DMS153 treated with DMSO at 0.1 percent for 48 hours (cell line): ENCODE results near the gene CNPY1.

Source experiments
- DNase-seq: peaks from one replicate; lab custom pipeline; 2025; ENCODE audit not compliant: unreplicated experiment; lab: John Stamatoyannopoulos, UW

The CNPY1 gene

GRCh38 chr7:155514296-155514695 lies 32.1 kb downstream of the CNPY1 start:
- no peak for DNase-seq

DNA sequence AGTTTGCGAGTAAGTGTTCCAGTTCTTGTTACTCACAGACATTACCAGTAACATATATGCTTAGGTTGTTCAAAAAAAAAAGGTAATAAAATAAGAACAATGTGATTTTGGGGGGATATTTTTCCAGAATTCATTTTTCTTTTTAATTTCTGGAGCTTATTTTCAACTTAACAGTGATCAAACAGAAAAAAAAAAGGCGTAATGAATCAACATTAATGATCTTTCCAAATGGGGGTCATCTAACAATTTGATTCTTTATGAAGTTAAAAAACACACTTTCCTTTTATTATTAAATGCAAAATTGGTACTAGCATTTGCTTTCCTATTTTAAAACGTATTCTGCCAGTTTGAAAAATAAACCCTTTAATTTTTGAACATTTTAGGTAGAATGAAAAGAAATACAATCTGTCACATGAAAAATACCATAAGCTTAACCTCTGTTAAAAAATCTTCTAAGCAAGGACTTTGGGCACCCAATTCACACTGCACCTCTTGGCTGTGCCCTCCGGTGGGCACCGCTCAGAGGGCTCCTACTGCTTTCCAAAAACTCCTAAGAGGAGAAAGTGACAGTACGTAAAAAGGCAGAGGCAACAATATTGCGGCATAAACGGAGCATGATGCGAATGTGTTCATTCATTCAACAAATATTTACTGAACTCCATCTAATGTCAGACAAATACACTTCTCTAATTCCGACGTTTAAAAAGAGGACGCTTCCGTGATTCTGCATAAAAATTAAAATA lies 32.6 kb downstream of the CNPY1 start:
- no peak for DNase-seq

DNA sequence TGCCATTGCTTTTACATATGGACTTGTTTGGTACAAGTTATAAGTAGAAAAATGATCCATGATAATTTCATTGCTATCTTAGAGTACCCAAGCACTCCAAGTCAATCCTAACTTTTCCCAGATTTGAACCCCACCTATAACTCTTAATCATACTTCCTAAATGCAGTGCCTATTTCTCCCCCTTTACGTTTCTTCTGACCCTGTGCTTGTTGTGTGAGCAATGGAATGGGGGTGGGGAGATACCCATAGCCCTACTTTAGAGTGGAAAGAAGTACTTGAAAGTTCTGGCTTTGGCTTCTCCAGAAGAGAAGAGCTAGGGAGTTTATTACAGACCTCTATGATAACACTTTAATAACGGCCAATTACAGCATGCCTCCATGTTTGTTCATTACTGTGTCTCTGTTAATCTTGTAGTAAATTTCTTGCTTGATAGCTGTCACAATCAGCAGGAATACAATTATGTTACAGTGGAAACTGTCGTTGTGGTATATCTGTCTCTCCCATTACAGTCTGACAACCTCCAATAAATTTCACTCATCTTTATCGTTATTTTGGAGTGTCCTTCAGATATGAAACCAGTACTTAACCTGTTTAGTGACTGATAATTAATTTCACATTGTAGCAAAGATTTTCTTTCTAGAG lies 34.0 kb downstream of the CNPY1 start:
- no peak for DNase-seq

DNA sequence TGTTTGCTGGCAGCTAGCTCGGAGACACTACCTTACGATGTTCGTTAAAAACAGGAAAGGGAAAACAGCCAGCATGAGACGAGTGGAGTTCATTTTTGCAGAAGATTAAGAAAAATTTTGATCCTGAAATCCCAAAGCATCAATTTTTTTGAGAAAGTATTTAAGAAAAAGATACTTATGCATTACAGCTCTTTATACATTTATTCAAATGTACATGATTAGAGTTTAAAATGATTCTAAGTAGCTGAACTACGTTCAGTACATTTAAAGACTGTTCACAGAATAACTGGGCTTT lies 34.7 kb downstream of the CNPY1 start:
- no peak for DNase-seq

- no peak for DNase-seq
Observed at GRCh38 chr7:155510975-155511701, 35.2 kb downstream of the CNPY1 start.

- DNase-seq, result peak; percentile 2
Observed at GRCh38 chr7:155509725-155510551, 36.4 kb downstream of the CNPY1 start.

- no peak for DNase-seq
Observed at GRCh38 chr7:155509359-155509724, 37.0 kb downstream of the CNPY1 start.

- no peak for DNase-seq
Observed at GRCh38 chr7:155508376-155509358, 37.7 kb downstream of the CNPY1 start.

DNA sequence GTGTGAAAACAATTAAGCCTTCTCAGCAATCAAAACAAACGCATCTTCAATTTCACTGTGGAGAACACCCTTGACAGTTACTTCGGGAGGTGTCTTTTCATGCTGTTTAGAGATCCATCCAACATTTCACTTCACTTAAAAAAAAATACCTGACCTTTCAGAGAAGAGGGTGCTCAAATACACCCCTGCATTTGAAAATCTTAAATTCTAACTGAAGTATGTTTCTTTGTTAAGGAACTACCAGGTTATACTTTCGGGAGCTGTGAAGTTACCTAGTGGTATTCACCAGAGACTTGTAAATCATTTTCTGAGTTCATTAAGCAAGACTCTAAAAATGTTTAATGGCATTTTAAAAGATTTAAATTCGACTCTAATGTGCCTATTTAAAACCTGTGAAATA lies 38.8 kb downstream of the CNPY1 start:
- DNase-seq, result no peak

- DNase-seq, result peak; percentile 7
Observed at GRCh38 chr7:155506854-155507337, 39.5 kb downstream of the CNPY1 start.

GRCh38 chr7:155505422-155505793 lies 41.0 kb downstream of the CNPY1 start:
- no peak for DNase-seq

DNA sequence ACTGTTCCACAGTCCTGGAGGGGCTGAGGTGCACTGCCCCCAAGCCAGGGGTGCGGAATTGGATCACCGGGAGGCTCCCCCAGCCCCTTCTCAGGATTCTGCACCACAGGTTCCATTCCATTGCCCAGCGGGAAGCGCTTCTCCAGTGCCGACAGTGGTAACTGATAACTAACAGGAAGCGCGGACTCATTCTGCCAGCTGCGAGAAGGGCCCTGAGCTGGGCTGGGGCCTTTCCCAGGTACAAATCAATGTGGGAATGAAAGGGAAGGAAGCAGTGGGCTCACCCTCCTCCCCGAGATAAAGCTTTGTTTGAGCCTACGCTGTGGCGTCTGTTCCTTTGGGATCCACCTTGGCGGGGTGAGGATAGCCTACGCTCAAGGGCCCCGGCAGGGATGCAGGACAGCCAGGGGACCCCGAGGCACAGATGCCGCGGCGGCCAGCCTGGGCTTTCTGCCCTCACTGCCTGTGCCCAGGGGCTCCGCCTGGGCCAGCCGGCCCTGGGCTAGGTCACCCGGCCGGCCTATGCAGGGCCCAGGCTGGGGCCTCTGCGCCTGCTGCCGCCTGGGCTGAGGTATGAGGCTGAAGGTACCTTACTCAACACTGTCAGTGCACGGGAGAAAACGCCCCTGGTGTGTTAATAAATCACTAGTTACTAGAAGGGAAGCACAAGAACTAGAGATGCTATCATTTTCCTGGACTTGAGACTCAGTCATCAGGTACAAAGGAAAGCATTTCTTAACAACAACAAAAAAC lies 49.0 kb downstream of the CNPY1 start:
- no peak for DNase-seq

DNA sequence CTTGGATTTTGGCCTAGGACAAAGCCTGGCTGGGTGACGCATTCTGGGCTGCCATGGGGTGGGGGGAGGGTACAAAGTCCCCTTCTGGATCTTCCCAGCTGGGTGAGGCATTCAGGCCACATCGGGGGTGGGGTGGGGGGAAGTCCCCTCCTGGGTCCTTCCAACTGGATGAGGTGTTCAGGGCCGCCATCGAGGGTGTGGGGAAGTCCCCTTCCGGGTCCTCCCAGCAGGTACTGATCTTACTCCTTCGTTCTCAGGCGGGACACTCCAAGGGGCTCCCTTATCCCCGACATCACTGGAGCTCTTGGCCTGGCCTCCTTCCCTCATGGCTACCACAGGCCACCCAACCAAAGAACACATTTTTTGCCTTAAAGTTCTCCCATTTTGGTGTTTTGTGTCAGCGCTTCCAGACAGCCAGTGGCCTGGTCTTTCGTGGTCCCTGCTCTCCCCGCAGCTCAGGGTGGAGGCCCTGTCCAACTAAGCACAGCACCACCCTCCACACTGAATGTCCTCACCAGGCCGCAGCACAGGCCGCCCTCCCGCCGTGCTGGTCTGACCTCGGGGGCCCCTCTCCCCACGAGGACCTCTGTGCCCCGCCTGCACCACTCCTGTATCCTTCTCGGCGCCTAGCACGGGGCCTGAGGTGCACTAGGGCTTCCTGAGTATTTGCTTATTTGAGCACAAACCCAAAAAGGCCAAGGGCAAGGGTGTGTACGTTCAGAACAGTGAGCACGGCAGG lies 49.9 kb downstream of the CNPY1 start:
- DNase-seq, result no peak

DNA sequence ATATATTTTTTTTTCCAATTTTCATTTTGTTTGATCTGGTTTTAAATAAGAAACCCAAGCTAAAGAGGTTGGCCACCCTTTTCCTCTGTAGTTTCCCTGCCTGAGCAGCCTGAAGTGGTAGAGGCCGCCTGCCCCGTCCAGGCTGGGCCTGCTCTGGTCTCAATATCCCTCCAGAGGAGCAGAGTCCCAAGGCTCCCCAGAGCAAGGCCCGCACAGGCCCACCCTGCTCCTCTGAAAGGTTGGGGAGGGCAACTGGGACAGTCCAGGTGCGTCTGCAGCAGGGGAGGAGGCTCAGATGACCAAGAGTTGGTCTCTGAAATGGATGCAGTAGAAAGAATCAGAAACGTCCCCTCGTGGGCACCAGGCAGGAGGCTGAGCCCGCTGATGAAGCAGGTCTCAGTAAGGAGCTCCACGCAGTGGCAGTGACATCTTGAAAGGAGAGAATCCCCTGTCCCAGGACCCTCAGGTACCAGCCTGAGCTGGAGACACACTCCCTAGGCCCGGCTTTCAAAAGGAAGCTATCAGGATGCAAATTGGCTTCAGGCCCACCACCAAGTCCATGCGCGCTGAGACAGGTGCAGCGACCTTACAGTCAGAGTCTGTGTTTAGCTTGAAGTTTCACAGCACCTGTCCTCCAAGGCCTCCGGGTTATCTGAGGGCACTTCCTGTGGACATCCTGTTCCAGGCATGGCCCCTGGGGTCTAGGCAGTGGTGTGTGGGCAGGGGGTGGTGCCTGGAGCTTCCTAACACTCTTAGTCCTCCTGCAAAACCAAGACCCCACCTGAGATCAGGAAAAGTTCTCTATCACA lies 50.7 kb downstream of the CNPY1 start:
- DNase-seq, result no peak

DNA sequence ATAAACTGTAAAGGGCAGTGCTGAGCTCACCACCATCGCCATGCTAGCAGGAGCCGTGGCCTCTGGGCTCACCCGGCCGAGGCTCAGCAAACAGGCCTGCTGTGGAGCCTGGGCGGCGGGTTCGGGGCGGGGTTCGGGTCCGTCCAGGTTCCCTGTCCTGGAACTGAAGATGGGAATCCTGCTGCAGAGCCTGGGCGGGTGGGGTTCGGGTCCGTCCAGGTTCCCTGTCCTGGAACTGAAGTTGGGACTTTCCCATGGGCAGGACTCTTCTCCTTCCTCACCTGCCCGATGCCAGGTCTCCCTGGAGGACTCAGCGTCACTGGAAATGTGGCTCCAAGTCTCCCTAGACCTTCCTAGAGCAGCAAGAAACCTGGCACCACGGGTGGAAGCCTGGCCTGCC lies 51.8 kb downstream of the CNPY1 start:
- no peak for DNase-seq

DNA sequence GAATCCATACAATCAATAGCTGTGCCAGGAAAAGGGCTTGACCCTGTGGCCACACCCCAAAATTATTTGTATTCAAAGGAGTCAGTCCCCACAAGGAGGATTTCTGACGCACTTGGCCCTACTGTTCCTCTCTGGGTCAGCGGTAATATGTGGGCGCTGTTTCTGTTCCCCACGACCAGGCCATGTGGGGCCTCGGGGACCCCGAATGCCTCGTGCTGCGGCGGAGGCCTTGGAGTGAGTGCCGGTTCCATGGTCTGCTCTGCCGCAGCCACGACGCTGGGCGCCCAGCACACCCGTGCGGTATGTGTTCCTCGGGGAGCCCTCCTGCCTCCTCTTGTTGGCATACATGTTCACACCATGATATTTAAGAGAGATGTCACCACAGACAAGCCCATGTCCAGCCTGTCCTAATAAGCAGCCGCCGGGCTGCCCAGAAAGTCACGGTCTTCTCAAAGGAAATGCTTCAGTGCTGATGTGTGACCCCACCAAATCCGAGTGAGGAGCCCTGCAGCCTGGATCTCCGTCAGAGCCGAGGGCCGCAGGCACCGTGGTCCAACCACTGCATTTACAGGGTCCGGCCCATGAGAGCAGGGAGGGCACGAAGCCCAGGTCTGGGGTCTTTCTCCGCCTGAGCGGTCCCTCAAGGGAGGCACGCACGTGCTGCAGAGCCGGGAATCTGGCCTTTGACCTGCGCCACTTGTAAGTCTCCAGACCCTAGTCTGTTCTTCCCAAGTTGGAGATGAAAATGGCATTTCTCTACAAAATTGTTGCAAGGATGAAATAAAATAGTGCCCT lies 52.4 kb downstream of the CNPY1 start:
- DNase-seq, result no peak

DNA sequence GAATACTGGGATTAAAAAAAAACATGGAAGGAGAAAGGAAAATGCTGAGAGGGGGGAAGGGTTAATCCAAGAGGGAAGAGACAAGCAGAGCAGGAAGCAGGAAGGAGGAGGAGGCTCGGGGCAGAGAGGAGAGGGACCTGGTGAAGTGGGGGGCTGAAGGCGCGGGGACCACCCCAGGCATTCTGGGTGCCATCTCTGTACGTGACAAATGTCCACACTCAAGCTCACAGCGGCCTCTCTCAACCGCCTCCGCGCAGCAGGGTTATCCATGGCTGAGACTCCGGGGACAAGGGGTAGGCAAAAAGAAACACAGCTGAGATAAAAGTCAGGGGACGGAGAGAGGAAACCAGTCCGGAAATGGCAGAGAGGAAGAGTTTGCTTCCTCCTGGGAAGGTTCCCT lies 54.5 kb downstream of the CNPY1 start:
- DNase-seq, result no peak
